Duodenal mucosa (tissue), 2 donors: ENCODE data around the gene TTC27.

Source experiments
- H3K27ac ChIP-seq: one replicate; pipeline ENCODE4 v1.7.0; 2013; ENCODE audit warnings: low read depth, low read length
- H3K27me3 ChIP-seq, 2 donors: one replicate each; pipeline ENCODE4 v1.7.0; 2013; ENCODE audit warnings: low read length in 2 of 2, control low read depth in 1 of 2; ENCODE audit not compliant: insufficient read depth in 2 of 2, control insufficient read depth in 1 of 2
- H3K36me3 ChIP-seq, 2 donors: one replicate each; pipeline ENCODE4 v1.7.0; 2013; ENCODE audit warnings: low read length in 2 of 2, control low read depth in 1 of 2; ENCODE audit not compliant: insufficient read depth in 2 of 2, control insufficient read depth in 1 of 2
- H3K4me1 ChIP-seq, 2 donors: one replicate each; pipeline ENCODE4 v1.7.0; 2013; ENCODE audit warnings: low read length in 2 of 2, control low read depth in 1 of 2; ENCODE audit not compliant: insufficient read depth in 2 of 2, control insufficient read depth in 1 of 2
- H3K4me3 ChIP-seq, 2 donors: one replicate each; pipeline ENCODE4 v1.7.0; 2013; ENCODE audit warnings: low read length in 2 of 2, low read depth in 1 of 2
- H3K9ac ChIP-seq, 2 donors: one replicate each; pipeline ENCODE4 v1.7.0; 2013; ENCODE audit warnings: low read length in 2 of 2, low read depth in 1 of 2
- H3K9me3 ChIP-seq, 2 donors: one replicate each; pipeline ENCODE4 v1.7.0; 2013; ENCODE audit warnings: low read length in 2 of 2, control low read depth in 1 of 2; ENCODE audit not compliant: control insufficient read depth in 1 of 2

The TTC27 gene

GRCh38 chr2:32851777-32852439, 224.1 kb downstream of the TTC27 start:
- Histone ChIP-seq H3K9ac (no peak overlapping the region), H3K36me3 (no peaks in the 10 kb centered on the region), H3K27me3 (no peaks in the 10 kb centered on the region), H3K4me1 (no peaks in the 10 kb centered on the region), H3K4me3 (no peak overlapping the region), H3K9me3 (no peaks in the 10 kb centered on the region), H3K27ac (no peak overlapping the region)

DNA sequence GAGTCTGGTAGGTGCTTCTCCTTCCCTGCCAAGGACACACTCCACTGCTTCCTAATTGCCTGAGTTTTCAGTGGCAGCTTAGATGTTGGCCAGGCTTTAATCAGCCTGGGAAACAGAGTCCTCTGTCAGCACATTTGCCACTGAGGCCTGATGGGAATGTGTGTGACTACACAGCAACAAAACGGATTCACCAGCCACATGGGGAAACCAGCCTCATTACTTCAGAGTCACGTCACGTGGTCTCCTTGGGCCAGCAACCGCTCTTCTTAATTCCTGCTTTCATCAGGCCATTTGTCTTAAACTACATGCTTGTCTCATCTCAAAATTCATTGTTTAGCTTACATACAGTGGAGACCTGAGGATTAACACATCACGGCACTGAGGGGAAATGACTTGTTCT, 225.0 kb downstream of the TTC27 start:
- Histone ChIP-seq H3K9ac (no peak overlapping the region), H3K4me1 (no peaks in the 10 kb centered on the region), H3K36me3 (no peaks in the 10 kb centered on the region), H3K27ac (no peak overlapping the region), H3K4me3 (no peak overlapping the region), H3K9me3 (no peaks in the 10 kb centered on the region), H3K27me3 (no peaks in the 10 kb centered on the region)

- no peaks in the 10 kb centered on the region for H3K36me3 ChIP-seq
- H3K9ac ChIP-seq = no peak overlapping the region
- H3K9me3 ChIP-seq = no peaks in the 10 kb centered on the region
- H3K27me3 ChIP-seq = no peaks in the 10 kb centered on the region
- no peak overlapping the region for H3K27ac ChIP-seq
- H3K4me3 ChIP-seq = no peak overlapping the region
- H3K4me1 ChIP-seq = no peaks in the 10 kb centered on the region
Measured at GRCh38 chr2:32856891-32857290, 229.0 kb downstream of the TTC27 start.

- H3K9me3 ChIP-seq = no peaks in the 10 kb centered on the region
- no peak overlapping the region for H3K27ac ChIP-seq
- H3K4me1 ChIP-seq = no peaks in the 10 kb centered on the region
- H3K9ac ChIP-seq = no peak overlapping the region
- no peak overlapping the region for H3K4me3 ChIP-seq
- H3K27me3 ChIP-seq = no peaks in the 10 kb centered on the region
- no peaks in the 10 kb centered on the region for H3K36me3 ChIP-seq
Measured at GRCh38 chr2:32858713-32859112, 230.9 kb downstream of the TTC27 start.

- Histone ChIP-seq H3K36me3 (no peaks in the 10 kb centered on the region), H3K4me1 (no peaks in the 10 kb centered on the region), H3K27ac (no peak overlapping the region), H3K27me3 (no peaks in the 10 kb centered on the region), H3K9ac (no peak overlapping the region), H3K4me3 (no peak overlapping the region), H3K9me3 (no peaks in the 10 kb centered on the region)
Measured at GRCh38 chr2:32860385-32860784, 232.5 kb downstream of the TTC27 start.

GRCh38 chr2:32862269-32863055, 234.6 kb downstream of the TTC27 start:
- H3K9me3 ChIP-seq = no peaks in the 10 kb centered on the region
- no peak overlapping the region for H3K9ac ChIP-seq
- no peak overlapping the region for H3K27ac ChIP-seq
- no peaks in the 10 kb centered on the region for H3K4me1 ChIP-seq
- H3K36me3 ChIP-seq = no peaks in the 10 kb centered on the region
- no peak overlapping the region for H3K4me3 ChIP-seq
- no peaks in the 10 kb centered on the region for H3K27me3 ChIP-seq

DNA sequence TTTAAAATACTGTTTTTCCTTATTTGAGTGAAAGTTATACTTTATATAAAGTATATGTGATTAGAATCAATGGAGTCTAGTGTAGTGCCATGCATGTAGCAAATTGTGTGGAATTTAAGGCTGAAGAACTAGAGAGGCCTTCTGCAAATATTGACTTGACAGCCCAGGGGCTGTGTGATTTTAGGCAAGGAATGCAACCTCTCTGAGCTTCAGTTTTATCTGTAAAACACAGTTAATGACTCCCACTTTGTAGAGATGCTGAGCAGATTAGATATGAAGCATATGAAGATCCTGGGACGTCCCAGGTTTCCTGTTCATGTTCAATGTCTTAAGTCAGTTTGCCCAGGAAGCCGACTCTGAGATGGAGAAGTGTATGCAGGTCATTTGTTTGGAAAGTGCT, 235.5 kb downstream of the TTC27 start:
- Histone ChIP-seq H3K9ac (no peak overlapping the region), H3K27me3 (no peaks in the 10 kb centered on the region), H3K27ac (no peak overlapping the region), H3K36me3 (no peaks in the 10 kb centered on the region), H3K9me3 (no peaks in the 10 kb centered on the region), H3K4me3 (no peak overlapping the region), H3K4me1 (no peaks in the 10 kb centered on the region)

DNA sequence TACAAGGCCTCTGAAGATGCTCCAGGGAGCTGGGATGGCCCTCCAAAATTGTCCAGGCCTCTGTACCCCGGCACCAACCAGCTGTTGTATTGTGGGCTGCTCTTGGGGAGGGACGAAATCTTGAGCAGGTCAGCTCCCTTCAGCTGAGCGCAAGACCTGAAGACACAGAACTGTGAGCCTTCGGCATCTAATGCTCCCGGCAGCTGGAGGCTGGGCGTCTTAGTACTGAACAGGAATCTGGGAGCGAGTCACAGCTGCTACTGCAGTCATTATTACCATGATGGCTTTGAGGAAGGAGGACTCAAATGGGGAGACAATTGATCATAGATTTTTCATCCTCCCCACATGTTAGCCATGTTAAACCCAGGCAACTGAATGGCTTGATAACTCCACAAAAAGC, 236.0 kb downstream of the TTC27 start:
- no peaks in the 10 kb centered on the region for H3K9me3 ChIP-seq
- no peak overlapping the region for H3K27ac ChIP-seq
- H3K27me3 ChIP-seq = no peaks in the 10 kb centered on the region
- H3K9ac ChIP-seq = no peak overlapping the region
- H3K36me3 ChIP-seq = no peaks in the 10 kb centered on the region
- no peak overlapping the region for H3K4me3 ChIP-seq
- no peaks in the 10 kb centered on the region for H3K4me1 ChIP-seq

DNA sequence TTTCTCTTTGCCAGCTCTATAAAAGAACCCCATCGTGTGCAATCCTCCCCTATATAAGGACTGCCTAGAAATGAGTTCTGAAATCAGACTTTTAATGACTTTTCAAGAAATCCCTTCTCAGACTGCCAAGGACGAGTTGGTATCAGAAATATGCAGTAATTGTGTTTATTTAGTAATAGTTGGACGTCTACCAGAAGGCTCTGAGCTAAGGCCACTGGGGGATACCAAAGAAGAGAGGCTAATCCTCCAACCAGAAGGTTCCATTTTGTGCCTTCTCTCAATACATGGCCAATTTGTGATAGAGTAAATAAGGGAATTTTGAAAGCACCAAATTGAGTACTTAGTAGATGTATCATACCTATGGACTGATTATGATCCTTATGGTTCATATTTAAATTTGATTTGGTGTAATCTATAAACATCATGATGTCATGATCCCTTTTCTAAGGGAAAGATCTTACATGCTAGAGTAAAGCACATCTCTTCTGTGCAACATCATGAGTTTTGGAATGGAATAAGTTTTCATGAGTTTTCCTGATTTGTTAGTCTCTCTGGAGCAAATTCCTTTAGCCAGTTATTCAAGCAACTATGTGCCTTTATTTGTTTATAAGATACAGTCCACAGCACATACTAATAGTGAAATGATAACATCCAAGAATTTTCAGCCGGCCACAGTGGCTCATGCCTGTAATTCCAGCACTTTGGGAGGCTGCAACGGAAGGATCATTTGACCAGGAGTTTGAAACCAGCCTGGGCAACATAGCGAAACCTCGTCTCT, 236.7 kb downstream of the TTC27 start:
- Histone ChIP-seq H3K27ac (no peak overlapping the region), H3K4me1 (no peaks in the 10 kb centered on the region), H3K36me3 (no peaks in the 10 kb centered on the region), H3K4me3 (no peak overlapping the region), H3K9ac (no peak overlapping the region), H3K27me3 (no peaks in the 10 kb centered on the region), H3K9me3 (no peaks in the 10 kb centered on the region)

DNA sequence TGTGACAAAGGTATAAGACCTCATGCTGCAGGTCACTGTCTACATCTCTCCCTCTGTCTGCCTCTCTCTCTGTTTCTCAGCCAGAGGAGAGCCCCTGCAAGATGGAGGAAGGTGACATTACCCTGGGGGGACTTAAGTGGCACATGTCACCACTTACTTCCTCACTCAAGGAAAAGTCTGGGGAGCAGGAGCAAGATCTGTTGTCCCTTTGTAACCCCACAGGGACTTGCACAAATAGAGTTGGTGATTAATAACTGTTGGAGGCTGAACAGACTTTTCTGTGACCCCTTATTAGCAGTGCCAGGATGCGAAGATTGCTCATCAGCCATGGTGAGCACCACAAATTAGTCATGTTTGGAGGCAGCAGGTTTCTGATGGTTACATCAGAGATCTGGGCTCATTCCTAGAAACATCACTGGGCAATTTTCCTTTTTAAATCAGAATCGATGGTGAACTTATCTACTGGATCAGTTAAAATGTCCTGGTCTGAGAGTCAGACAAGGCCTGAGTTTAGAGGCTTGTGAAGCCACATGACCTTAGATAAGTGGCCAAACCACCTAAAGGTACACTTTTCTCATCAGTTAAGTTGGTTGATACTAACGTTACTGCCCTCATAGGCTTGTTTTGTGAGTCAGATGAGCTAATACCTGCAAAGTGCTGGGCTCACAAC, 237.7 kb downstream of the TTC27 start:
- H3K9me3 ChIP-seq = no peaks in the 10 kb centered on the region
- no peak overlapping the region for H3K9ac ChIP-seq
- H3K27me3 ChIP-seq = no peaks in the 10 kb centered on the region
- no peaks in the 10 kb centered on the region for H3K4me1 ChIP-seq
- H3K27ac ChIP-seq = no peak overlapping the region
- H3K36me3 ChIP-seq = no peaks in the 10 kb centered on the region
- no peak overlapping the region for H3K4me3 ChIP-seq
